ENCODE results near the gene TPRA1. TPM values are rescaled to one million over a fixed set of nuclear protein-coding genes. Genes with fewer than 3 reads are reported as not detected.

Gene TPRA1
- polyA plus RNA-seq, 3 donors, result 20.2 to 29.4 (median 23.4) TPM

DNA sequence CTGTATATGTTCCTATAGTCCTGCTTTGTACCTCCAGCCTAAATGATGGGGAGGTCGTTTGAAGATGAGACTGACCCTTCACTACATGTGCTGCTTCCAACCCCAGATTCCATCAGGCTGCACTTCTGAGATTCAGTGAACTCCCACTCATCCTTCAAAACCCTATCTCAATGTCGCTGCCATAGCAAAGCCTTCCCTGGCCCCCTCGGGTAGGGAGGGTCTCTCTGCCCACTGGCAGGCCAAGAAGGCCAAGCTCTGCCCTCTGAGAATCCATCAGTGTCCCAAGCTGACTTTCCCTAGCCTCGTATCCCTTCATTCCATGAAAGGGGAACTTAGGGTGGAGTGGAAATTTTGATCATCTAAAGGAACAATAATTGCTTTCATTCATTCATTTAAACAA is 35.4 kb downstream of the TPRA1 start:
- Histone ChIP-seq H3K27ac (ENCODE audit: low read depth in 1 of 2, low read length in 2 of 2) (no peak overlapping the region), H3K79me2 (ENCODE audit: insufficient read depth, low read length) (no peaks in the 10 kb centered on the region), H3K9ac (ENCODE audit: insufficient read depth, low read length, poor library complexity, severe bottlenecking) (no peak overlapping the region), H3K4me2 (replicated peaks; ENCODE audit: extremely low read depth, low read length, poor library complexity, severe bottlenecking) (no peak overlapping the region), H4K20me1 (ENCODE audit: insufficient read depth, low read length) (no peaks in the 10 kb centered on the region), H3K4me3 (replicated peaks in 1 of 3; ENCODE audit: low read depth in 2 of 3, low read length in 3 of 3) (no peak overlapping the region), H2AFZ (ENCODE audit: insufficient read depth, low read depth, low read length, poor library complexity, severe bottlenecking) (no peak overlapping the region), H3K36me3 (replicated peaks in 1 of 2; ENCODE audit: control insufficient read depth in 1 of 2, insufficient read depth in 2 of 2, low read length in 2 of 2) (no peaks in the 10 kb centered on the region), H3K4me1 (ENCODE audit: control insufficient read depth in 1 of 2, insufficient read depth in 2 of 2, low read length in 2 of 2) (peaks cover under 1 to 2% of the 10 kb centered on the region in 2 donors), H3K27me3 (ENCODE audit: control insufficient read depth in 2 of 2, insufficient read depth in 2 of 2, low read length in 2 of 2) (no peaks in the 10 kb centered on the region), H3K9me3 (replicated peaks in 1 of 2; ENCODE audit: control insufficient read depth in 1 of 2, insufficient read depth in 1 of 2, low read length in 2 of 2) (peaks cover 5% of the 10 kb centered on the region in 2 donors)
- H3K4me3 Mint-ChIP-seq, result no peak overlapping the region
- H3K9me3 Mint-ChIP-seq, result peaks cover 4 to 9% (median 6%) of the 10 kb centered on the region in 7 donors
- DNase-seq, result no peak
- peaks cover 3% of the 10 kb centered on the region for H3K4me1 Mint-ChIP-seq
- peaks cover 2 to 13% (median 6%) of the 10 kb centered on the region in 3 donors for H3K27me3 Mint-ChIP-seq (ENCODE audit: low read depth in 3 of 3)
- TF ChIP-seq, protein P1, sequence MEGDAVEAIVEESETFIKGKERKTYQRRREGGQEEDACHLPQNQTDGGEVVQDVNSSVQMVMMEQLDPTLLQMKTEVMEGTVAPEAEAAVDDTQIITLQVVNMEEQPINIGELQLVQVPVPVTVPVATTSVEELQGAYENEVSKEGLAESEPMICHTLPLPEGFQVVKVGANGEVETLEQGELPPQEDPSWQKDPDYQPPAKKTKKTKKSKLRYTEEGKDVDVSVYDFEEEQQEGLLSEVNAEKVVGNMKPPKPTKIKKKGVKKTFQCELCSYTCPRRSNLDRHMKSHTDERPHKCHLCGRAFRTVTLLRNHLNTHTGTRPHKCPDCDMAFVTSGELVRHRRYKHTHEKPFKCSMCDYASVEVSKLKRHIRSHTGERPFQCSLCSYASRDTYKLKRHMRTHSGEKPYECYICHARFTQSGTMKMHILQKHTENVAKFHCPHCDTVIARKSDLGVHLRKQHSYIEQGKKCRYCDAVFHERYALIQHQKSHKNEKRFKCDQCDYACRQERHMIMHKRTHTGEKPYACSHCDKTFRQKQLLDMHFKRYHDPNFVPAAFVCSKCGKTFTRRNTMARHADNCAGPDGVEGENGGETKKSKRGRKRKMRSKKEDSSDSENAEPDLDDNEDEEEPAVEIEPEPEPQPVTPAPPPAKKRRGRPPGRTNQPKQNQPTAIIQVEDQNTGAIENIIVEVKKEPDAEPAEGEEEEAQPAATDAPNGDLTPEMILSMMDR (IDR thresholded peaks at IDR 0.05), result no peak
- WGBS (ENCODE audit: insufficient coverage), result 100% methylated on average over 3 of the region's 4 CpGs
- intact Hi-C loops (cut with micrococcal nuclease), result no loop called here
- no peak overlapping the region for H3K27ac Mint-ChIP-seq
- H3K36me3 Mint-ChIP-seq, result peaks cover 9% of the 10 kb centered on the region in 2 donors

DNA sequence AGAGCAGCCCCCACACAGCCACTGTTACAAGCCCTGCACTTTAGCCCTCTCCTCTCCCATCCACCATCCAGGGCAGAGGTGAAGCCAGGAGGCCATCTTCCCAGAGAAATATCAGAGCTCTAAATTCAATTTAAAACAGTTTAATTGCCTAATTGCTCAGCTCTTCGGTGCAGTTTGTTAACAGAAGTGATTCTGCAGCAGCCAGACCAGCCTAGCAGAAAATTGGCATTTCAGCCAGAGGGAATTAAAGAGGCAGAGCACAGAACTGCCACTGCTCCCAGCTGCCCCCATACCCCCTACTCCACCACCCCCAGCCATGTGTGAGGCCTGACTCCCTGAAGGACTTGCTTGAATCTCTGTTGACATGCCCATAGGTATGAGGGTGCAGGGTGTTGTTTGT is 38.5 kb downstream of the TPRA1 start:
- H3K27me3 Mint-ChIP-seq (ENCODE audit: low read depth in 3 of 3), result peaks cover 11 to 20% (median 12%) of the 10 kb centered on the region in 3 donors
- no peak overlapping the region for H3K4me3 Mint-ChIP-seq
- H4K20me1 ChIP-seq (ENCODE audit: insufficient read depth, low read length), result no peaks in the 10 kb centered on the region
- H3K36me3 Mint-ChIP-seq, result peaks cover 6 to 7% of the 10 kb centered on the region in 2 donors
- H3K79me2 ChIP-seq (ENCODE audit: insufficient read depth, low read length), result no peaks in the 10 kb centered on the region
- intact Hi-C loops (cut with micrococcal nuclease), result no loop called here
- no peak overlapping the region for H3K4me3 ChIP-seq (replicated peaks in 1 of 3; ENCODE audit: low read depth in 2 of 3, low read length in 3 of 3)
- H3K4me1 ChIP-seq (ENCODE audit: control insufficient read depth in 1 of 2, insufficient read depth in 2 of 2, low read length in 2 of 2), result peaks cover 7 to 10% of the 10 kb centered on the region in 2 donors
- WGBS (ENCODE audit: insufficient coverage), result no CpG with 5 or more reads among the region's 1 CpG
- H3K4me2 ChIP-seq (replicated peaks; ENCODE audit: extremely low read depth, low read length, poor library complexity, severe bottlenecking), result no peak overlapping the region
- H3K4me1 Mint-ChIP-seq, result peaks cover 8% of the 10 kb centered on the region
- no peak overlapping the region for H3K27ac Mint-ChIP-seq
- no peaks in the 10 kb centered on the region for H3K27me3 ChIP-seq (ENCODE audit: control insufficient read depth in 2 of 2, insufficient read depth in 2 of 2, low read length in 2 of 2)
- H3K9me3 Mint-ChIP-seq, result no peaks in the 10 kb centered on the region
- H3K27ac ChIP-seq (ENCODE audit: low read depth in 1 of 2, low read length in 2 of 2), result no peak overlapping the region
- no peak overlapping the region for H2AFZ ChIP-seq (ENCODE audit: insufficient read depth, low read depth, low read length, poor library complexity, severe bottlenecking)
- TF ChIP-seq, protein P1 (IDR thresholded peaks at IDR 0.05), result no peak
- no peaks in the 10 kb centered on the region for H3K36me3 ChIP-seq (replicated peaks in 1 of 2; ENCODE audit: control insufficient read depth in 1 of 2, insufficient read depth in 2 of 2, low read length in 2 of 2)
- no peaks in the 10 kb centered on the region for H3K9me3 ChIP-seq (replicated peaks in 1 of 2; ENCODE audit: control insufficient read depth in 1 of 2, insufficient read depth in 1 of 2, low read length in 2 of 2)
- H3K9ac ChIP-seq (ENCODE audit: insufficient read depth, low read length, poor library complexity, severe bottlenecking), result no peak overlapping the region
- DNase-seq, result no peak
